Panc1 (cell line): Measurements from ENCODE around the gene MYL2.

ENCODE experiments used
- CTCF ChIP-seq: fragments of 450-650 bp; IDR thresholded peaks from 2 replicates; pipeline ENCODE4 v1.5.1; 2017; ENCODE audit warnings: mild to moderate bottlenecking
- POLR2AphosphoS5 ChIP-seq: IDR thresholded peaks from 2 replicates; pipeline ENCODE4 v1.6.1; 2012; ENCODE audit warnings: mild to moderate bottlenecking, low read depth, low read length, moderate library complexity

GRCh38 chr12:110869026-110869425 lies 51.4 kb downstream of the MYL2 start:
- TF ChIP-seq CTCF (no peak), POLR2AphosphoS5 (no peak)
